Hepatocyte (in vitro differentiated cells): Measurements from ENCODE around the gene GRID2.

Experiments used
- EZH2 ChIP-seq: fragments of 200-600 bp; sonication (generic); IDR thresholded peaks from 2 replicates; pipeline ENCODE4 v1.6.1; 2016; ENCODE audit warnings: antibody characterized with exemption, mild to moderate bottlenecking, borderline replicate concordance
- EZH2phosphoT487 ChIP-seq: fragments of 200-600 bp; sonication (generic); IDR thresholded peaks from one replicate; pipeline ENCODE4 v1.6.1; 2018; ENCODE audit warnings: antibody characterized with exemption, mild to moderate bottlenecking, low read depth, moderate library complexity; ENCODE audit not compliant: unreplicated experiment, severe bottlenecking
- TF ChIP-seq, protein P1 (sequence below): fragments of 200-600 bp; sonication (generic); IDR thresholded peaks from 2 replicates; pipeline ENCODE4 v1.5.1; 2016; ENCODE audit warnings: antibody characterized with exemption, mild to moderate bottlenecking; ENCODE audit not compliant: poor library complexity

DNA sequence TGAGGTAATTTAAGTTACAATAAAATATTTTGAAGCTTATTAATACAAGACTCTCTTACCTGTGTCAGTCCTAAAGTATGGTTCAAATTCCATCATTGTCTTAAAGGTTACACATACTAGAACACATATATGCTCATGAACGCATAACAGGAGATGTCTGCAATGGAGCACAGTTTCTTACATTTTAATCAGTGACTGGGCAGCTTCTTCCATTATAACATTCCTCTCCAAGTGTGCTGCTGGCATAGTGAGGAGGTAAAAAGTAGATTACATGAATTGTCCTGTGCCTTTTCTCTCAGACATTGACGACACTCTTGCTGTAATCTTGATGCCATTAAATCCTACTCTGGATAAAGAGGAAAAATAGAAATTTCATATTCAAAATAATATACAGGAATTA is 40.8 kb upstream of the GRID2 start:
- TF ChIP-seq, protein P1, sequence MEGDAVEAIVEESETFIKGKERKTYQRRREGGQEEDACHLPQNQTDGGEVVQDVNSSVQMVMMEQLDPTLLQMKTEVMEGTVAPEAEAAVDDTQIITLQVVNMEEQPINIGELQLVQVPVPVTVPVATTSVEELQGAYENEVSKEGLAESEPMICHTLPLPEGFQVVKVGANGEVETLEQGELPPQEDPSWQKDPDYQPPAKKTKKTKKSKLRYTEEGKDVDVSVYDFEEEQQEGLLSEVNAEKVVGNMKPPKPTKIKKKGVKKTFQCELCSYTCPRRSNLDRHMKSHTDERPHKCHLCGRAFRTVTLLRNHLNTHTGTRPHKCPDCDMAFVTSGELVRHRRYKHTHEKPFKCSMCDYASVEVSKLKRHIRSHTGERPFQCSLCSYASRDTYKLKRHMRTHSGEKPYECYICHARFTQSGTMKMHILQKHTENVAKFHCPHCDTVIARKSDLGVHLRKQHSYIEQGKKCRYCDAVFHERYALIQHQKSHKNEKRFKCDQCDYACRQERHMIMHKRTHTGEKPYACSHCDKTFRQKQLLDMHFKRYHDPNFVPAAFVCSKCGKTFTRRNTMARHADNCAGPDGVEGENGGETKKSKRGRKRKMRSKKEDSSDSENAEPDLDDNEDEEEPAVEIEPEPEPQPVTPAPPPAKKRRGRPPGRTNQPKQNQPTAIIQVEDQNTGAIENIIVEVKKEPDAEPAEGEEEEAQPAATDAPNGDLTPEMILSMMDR, result no peak
- TF ChIP-seq EZH2phosphoT487 (no peak), EZH2 (no peak)
